ENCODE data around the gene SPATC1L.
"Not testable (repeated sequence)": the region's sequence is repeated elsewhere in the genome, so short reads cannot be mapped to it uniquely, and the experiment has no call there.

SPATC1L gene

GRCh38 chr21:46184625-46185555, 631 bp upstream of the SPATC1L start:
- peak; percentile 84 for DNase-seq (ENCODE audit: low read depth, low spot score)

GRCh38 chr21:46183337-46183909, 836 bp downstream of the SPATC1L start:
- not testable (repeated sequence) for DNase-seq (ENCODE audit: low read depth, low spot score)

GRCh38 chr21:46182548-46183336, 1.5 kb downstream of the SPATC1L start:
- no peak for DNase-seq (ENCODE audit: low read depth, low spot score)

GRCh38 chr21:46181953-46182547, 2.2 kb downstream of the SPATC1L start:
- no peak for DNase-seq (ENCODE audit: low read depth, low spot score)

GRCh38 chr21:46181436-46181835, 2.8 kb downstream of the SPATC1L start:
- DNase-seq (ENCODE audit: low read depth, low spot score), result no peak

GRCh38 chr21:46180778-46181391, 3.4 kb downstream of the SPATC1L start:
- no peak for DNase-seq (ENCODE audit: low read depth, low spot score)

GRCh38 chr21:46180079-46180722, 4.1 kb downstream of the SPATC1L start:
- no peak for DNase-seq (ENCODE audit: low read depth, low spot score)

- DNase-seq (ENCODE audit: low read depth, low spot score), result no peak
These were observed 4.6 kb downstream of the SPATC1L start for GRCh38 chr21:46179708-46180078.

- no peak for DNase-seq (ENCODE audit: low read depth, low spot score)
These were observed 5.3 kb downstream of the SPATC1L start for GRCh38 chr21:46178961-46179360.

- DNase-seq (ENCODE audit: low read depth, low spot score), result not testable (repeated sequence)
These were observed 7.7 kb downstream of the SPATC1L start for GRCh38 chr21:46176443-46177129.

GRCh38 chr21:46173573-46173972, 10.7 kb downstream of the SPATC1L start:
- DNase-seq (ENCODE audit: low read depth, low spot score), result no peak

GRCh38 chr21:46172863-46173528, 11.3 kb downstream of the SPATC1L start:
- no peak for DNase-seq (ENCODE audit: low read depth, low spot score)

- no peak for DNase-seq (ENCODE audit: low read depth, low spot score)
These were observed 12.0 kb downstream of the SPATC1L start for GRCh38 chr21:46171996-46172862.

- no peak for DNase-seq (ENCODE audit: low read depth, low spot score)
These were observed 12.7 kb downstream of the SPATC1L start for GRCh38 chr21:46171585-46171984.

- not testable (repeated sequence) for DNase-seq (ENCODE audit: low read depth, low spot score)
These were observed 13.6 kb downstream of the SPATC1L start for GRCh38 chr21:46170436-46171193.

GRCh38 chr21:46168659-46169386, 15.4 kb downstream of the SPATC1L start:
- DNase-seq (ENCODE audit: low read depth, low spot score), result no peak

GRCh38 chr21:46168238-46168637, 16.0 kb downstream of the SPATC1L start:
- DNase-seq (ENCODE audit: low read depth, low spot score), result no peak
